Skeletal muscle cell (primary cell): ENCODE measurements around the gene ZNF766.
"Not testable (repeated sequence)": the region's sequence is repeated elsewhere in the genome, so short reads cannot be mapped to it uniquely, and the experiment has no call there.

Source experiments
- DNase-seq: peaks from one replicate; pipeline ENCODE4 v3.0.0-alpha.2; 2010; ENCODE audit warnings: low read depth
- H3K4me3 ChIP-seq: 2 replicates; pipeline ENCODE4 v1.5.1; 2011; ENCODE audit warnings: low read depth, mild to moderate bottlenecking, control low read depth, low read length, moderate library complexity

Gene ZNF766

DNA sequence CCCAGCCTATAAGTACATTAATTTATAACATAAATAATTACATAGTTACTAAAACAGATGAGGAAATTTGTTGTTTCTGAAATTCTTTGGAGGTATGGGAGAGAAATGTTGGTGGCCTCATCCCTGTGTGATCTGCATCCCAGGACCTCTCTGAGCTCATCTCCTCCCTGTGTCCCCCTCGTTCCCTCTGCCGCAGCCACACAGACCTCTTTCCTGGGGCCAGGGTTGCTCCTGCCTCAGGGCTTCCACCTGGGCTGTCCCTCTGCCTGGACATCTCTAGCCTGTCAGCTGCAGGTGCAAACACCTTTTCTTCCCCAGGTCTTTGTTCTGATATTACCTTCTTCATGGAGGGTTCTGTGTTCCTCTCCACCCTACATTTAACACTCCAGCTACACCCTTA lies 3.9 kb downstream of the ZNF766 start:
- DNase-seq, result no peak
- no peak overlapping the region for H3K4me3 ChIP-seq

DNA sequence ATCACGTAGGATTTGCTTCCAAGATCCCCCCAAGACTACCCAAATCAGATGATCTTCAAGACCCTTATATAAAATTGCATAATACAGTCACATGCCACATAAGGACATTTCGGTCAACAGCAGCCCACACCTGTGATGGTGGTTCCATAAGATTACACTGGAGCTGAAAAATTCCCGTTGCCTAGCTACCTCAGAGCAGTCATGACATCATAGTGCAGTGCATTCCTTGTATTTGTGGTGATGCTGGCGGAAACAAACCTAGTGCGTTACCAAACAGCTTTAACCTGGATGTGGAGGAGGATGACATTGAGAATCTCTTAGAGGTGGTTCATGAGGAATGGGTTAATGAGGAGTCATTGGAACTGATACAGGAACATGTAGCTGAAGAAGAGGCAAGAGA lies 4.8 kb downstream of the ZNF766 start:
- DNase-seq, result no peak
- no peak overlapping the region for H3K4me3 ChIP-seq

DNA sequence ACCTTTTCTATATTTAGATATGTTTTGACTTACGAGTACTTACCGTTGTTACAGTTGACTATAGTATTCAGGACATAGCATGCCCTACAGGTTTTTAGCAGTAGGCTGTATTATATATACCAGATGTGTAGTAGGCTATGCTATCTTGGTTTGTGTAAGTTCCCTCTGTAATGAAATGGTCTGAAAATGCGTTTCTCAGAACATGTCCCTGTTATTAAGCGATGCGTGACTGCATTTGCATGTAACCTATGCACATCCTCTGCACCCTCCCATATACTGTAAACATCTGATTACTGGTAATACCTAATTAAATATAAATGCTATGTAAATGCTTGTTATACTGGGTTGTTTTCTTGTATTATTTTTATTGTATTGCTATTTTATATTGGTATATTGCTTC lies 6.6 kb downstream of the ZNF766 start:
- no peak for DNase-seq
- no peak overlapping the region for H3K4me3 ChIP-seq

DNA sequence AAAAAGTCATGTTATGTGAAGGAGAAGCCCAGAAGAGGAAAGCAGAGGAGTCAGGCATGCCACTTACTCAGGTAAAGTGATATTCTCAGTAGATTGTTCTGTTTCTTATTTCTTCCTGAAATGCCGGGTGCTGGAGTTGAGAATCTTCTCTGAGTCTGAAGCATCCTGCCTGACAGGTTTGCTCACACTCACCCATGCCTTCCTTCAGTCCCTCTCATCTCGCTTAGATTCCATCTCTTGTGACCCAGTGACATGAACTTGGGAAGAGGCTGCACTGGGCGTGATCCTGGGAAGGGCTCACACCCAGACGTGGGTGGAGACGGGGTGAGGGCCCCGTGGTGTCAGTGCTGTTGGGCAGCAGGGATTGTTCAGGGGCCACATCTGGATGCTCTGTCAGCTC lies 8.1 kb downstream of the ZNF766 start:
- H3K4me3 ChIP-seq, result no peak overlapping the region
- no peak for DNase-seq

DNA sequence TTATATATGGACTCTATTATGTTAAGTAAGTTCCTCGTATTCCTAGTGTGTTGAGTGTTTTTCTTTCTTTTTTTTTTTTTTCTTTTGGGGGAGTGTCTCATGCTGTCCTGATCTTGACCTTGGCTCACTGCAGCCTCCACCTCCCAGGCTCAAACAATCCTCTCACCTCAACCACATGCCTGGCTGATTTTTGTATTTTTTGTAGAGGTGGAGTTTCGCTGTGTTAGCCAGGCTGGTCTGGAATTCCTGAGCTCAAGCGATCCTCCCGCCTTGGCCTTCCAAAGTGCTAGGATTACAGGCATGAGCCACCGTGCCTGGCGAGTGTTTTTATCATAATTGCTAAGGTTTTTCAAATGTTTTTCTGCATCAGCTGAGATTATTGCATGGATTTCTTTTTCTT lies 16.9 kb downstream of the ZNF766 start:
- no peak overlapping the region for H3K4me3 ChIP-seq
- no peak for DNase-seq

DNA sequence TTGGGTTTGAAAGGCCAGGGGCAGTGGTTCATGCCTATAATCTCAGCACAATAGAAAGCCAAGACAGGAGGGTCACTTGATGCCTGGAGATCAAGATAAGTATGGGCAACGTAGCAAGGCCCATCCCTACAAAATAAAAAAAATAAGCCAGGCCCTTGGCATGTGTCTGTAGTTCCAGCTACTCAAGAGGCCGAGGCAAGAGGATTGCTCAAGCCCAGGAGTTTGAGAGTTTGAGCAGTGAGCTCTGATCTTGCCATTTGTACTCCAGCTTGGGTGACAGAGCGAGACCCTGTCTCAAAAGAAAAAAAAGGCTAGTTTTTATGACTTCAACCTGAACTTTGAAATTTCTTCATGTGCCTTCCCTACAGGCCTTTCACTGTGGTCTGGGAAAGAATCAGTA lies 22.4 kb downstream of the ZNF766 start:
- DNase-seq, result no peak
- no peak overlapping the region for H3K4me3 ChIP-seq

DNA sequence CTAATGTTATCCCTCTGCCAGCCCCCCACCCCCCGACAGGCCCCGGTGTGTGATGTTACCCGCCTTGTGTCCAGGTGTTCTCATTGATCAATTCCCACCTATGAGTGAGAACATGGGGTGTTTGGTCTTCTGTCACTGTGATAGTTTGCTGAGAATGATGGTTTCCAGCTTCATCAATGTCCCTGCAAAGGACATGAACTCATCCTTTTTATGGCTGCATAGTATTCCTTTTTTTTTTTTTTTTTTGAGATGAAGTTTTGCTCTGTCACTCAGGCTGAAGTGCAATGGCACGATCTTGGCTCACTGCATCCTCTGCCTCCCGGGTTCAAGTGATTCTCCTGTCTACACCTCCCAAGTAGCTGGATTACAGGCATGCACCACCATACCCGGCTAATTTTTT lies 23.6 kb downstream of the ZNF766 start:
- not testable (repeated sequence) for DNase-seq, H3K4me3 ChIP-seq

DNA sequence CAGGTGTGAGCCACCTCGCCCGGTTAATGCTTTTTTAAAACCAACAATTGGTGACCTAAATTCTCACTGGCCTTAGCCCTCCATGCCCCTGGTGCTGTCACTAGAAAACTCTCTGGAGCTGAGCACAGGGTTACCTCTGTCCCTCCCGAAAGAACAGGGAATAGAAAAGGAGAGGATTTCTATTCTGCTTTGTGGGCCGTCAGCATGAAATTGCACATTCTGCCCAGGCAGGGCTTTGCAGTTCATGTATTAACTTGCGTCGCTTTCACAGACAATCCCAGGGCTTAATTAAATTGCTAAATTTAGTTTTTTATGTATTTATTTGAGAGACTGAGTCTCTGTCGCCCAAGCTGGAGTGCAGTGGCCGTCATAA lies 27.0 kb downstream of the ZNF766 start:
- peak overlapping the region; percentile 97 for H3K4me3 ChIP-seq
- no peak for DNase-seq

DNA sequence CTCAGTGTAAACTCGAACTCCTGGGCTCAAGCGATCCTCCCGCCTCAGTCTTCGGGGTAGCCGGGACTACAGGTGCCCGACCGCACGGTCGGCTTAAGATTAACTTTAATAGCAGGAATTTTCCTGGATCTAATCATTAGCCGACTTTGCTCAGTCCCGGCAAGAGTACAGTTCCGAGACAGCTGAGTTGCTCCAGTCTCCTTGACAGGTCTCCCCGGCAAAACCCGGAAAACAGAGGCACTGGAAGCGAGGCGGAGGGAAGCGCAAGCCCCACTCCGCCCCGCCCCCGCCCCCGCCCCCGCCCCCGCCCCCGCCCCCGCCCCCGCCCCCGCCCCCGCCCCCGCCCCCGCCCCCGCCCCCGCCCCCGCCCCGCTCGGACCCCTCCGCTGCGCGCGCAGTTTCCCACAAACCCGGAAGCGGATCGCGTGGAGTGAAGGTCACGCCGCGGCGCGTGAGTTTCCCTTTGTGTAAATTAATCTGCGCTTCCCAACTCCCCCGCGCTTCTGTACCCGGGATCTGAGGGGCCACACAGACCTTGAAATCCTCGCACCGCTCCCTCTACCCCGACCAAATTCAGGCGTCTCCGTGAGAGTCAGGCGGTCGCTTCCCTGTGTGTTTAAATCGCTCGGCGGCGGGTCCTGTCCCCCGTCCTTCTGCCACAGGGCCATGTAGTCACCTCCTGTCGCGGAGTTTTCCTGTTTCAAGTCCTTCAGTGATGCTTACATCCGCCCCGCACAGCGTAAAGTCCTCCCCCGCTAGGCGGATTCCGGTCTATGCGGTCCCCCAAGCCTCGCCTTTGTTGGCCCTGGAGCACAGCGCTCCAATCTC lies 27.6 kb downstream of the ZNF766 start, which contains the start of gene ZNF480:
Gene ZNF480 (plus strand): TSS at position 397 of the 828 bp plus-strand sequence. CDS start 3,244 bp downstream, outside the sequence.
- peak within 1 kb of the TSS; percentile 97 for H3K4me3 ChIP-seq

DNA sequence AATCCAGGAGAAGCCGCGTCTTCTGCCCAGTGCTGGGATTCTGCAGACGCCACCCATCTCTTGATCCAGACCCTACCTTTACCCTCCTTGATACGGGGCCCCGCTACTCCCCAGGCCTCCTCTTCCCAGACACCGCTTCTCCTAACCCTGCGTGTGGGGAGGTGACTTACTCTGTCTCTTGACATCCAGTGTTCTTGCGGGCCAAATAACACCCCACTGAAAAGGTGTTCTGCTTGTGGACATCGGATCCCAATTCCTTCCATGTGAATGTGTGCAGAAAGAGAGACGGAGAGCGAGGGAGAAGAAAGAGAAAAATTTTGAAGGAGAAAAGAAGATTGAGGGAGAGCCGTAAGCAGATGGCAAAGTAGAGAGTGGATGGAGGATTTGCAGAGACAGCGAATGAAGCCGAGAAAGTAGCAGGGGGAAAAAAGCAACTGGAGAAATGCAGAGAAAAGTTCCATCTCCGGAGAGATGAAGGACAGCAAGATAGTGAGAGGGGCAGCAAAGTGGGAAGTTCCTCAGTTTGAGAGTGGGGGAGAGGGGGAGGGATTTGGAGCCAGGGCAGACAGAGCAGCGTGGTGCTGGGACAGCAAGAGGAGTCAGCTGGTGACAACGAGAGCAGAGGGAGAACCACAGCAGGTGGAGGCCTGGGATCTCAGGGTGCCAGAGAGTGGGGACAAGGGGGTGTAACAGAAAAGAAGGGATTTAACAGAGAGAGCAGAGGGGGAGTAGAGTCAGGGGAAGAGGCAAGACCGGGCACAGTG lies 28.4 kb downstream of the ZNF766 start:
- no peak for DNase-seq
- peak overlapping the region; percentile 97 for H3K4me3 ChIP-seq

More for the DNA sequence above, 27.6 kb downstream of the ZNF766 start, which contains the start of gene ZNF480:
- DNase-seq, result peak; percentile 31

DNA sequence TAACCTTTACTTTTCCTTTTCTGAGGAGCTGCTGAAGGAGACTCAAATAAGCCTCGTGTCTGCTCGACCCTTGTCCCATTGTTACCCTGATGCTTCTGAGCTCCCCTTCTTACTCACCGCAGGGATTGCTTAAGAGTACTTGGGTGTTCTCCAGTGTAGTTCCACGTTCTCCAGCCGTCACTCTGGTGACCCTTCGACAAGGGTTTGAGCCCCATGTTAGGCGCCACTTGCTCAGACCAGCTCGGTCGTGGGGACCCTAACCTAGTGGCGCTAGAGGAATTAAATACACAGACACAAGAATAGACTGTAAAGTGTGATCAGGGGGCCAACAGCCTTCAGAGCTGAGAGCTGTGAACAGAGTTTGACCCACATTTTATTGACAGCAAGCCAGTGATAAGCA lies 37.9 kb downstream of the ZNF766 start:
- DNase-seq, result no peak
- H3K4me3 ChIP-seq, result no peak overlapping the region

DNA sequence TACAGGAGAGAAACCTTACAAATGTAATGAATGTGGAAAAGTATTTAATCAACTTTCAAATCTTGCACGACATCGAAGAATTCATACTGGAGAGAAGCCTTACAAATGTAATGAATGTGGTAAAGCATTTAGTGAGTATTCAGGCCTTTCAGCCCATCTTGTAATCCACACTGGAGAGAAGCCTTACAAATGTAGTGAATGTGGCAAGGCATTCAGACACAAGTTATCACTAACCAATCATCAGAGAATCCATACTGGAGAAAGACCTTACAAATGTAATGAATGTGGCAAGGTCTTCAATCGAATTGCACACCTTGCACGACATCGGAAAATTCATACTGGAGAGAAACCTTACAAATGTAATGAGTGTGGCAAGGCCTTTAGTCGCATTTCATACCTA lies 53.0 kb downstream of the ZNF766 start:
- H3K4me3 ChIP-seq, result no peak overlapping the region
- no peak for DNase-seq

DNA sequence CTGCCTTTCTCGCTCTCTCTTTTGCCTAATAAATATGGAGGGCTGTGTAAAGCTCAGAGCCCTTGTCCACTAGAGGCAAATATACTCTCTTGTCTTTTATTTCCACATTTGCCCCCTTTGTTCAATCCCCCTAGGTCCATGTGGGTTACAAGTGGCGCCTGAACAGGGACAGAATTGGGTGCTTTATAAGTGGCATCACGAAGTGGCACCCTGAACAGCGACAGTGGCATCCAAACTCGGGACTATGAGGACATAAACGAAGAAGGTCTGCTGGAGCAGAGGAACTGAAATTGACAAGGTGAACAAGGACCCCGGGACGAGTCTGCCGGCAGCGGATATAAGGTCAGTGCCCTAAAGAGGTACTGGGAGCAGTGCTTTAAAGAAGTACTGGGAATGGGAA lies 62.4 kb downstream of the ZNF766 start:
- no peak for DNase-seq
- no peak overlapping the region for H3K4me3 ChIP-seq

DNA sequence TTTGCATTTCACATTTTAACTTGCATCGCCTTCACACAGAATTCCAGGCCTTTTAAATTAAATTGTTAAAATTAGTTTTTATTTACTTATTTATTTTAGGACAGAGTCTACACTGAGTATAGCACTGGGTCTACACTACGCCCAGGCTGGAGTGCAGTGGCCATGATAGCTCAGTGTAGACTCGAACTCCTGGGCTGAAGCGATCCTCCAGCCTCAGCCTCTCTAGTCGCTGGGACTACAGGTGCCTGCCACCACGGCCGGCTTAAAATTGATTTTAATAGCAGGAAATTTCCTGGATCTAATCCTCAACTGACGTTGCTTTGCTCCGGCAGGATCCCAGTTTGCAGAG lies 66.4 kb downstream of the ZNF766 start:
- peak overlapping the region; percentile 94 for H3K4me3 ChIP-seq
- DNase-seq, result no peak

DNA sequence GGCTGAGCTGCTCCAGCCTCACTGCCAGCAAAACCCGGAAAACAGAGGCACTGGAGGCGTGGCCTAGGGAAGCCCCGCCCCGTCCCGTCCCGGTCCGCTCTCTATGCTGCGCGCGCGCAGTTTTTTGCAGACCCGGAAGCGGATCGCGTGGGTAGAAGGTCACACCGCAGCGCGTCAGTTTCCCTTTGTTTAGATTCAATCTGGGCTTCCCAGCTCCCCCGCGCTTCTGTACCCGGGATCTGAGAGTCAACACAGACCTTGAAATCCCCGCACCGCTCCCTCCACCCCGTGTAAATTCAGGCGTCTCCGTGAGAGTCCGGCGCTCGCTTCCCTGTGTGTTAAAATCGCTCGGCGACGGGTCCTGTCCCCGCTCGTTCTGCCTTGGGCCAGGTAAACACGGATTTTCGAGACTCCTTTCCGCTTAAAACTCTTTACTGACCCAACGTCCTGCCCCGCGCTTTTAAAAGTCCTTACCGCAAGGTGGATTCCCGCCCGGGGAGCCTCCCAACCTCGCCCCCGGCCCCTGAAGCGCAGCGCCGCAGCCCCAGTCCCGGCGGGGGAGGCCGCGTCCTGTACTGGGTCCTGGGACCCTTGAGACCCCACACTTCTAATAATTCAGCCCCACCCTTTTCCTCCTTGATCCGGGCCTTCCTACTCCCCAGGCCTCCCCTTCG lies 66.9 kb downstream of the ZNF766 start, which contains the start of gene ZNF610:
Gene ZNF610 (plus strand): TSS at position 127 of the 674 bp plus-strand sequence. CDS start 12,930 bp downstream, outside the sequence.
- H3K4me3 ChIP-seq, result peak within 1 kb of the TSS; percentile 94
- peak; percentile 53 for DNase-seq

DNA sequence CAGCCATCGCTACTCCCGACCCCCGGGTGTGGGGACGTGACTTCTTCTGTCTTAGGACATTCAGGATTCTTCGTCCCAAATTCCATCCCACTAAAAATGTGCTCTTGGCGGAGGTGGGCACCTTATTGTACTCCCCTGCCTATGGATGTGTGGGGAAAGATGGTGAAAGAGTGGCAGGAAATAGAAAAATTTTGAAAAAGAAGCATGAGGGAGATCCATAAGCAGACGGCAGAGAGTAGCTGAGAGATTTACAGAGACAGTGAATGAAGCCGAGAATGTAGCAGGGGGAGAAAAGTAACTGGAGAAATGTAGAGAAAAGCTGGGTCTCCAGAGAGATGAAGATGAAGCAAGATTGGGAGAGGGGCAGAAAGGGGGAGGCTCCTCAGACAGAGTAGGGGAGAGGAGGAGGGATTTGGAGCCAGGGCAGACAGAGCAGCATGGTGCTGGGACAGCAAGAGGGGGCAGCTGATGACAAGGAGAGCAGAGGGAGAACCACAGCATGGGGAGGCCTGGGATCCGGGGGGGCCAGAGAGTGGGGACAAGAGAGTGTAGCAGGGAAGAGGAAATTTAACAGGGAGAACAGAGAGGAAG lies 67.5 kb downstream of the ZNF766 start:
- peak; percentile 18 for DNase-seq
- H3K4me3 ChIP-seq, result peak overlapping the region; percentile 94

DNA sequence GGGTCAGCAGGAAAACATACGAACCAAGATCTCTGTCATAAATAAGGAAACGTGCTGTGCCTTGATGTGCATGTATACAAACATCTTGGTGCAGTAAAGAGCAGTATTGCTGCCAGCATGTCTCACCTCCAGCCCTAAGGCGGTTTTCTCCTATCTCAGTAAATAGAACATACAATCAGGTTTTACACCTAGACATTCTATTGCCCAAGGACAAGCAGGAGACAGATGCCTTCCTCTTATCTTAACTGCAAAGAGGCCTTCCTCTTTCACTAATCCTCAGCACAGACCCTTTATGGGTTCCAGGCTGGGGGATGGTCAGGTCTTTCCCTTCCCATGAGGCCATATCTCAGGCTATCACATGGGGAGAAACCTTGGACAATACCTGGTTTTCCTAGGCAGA lies 69.6 kb downstream of the ZNF766 start:
- DNase-seq, H3K4me3 ChIP-seq: not testable (repeated sequence)

DNA sequence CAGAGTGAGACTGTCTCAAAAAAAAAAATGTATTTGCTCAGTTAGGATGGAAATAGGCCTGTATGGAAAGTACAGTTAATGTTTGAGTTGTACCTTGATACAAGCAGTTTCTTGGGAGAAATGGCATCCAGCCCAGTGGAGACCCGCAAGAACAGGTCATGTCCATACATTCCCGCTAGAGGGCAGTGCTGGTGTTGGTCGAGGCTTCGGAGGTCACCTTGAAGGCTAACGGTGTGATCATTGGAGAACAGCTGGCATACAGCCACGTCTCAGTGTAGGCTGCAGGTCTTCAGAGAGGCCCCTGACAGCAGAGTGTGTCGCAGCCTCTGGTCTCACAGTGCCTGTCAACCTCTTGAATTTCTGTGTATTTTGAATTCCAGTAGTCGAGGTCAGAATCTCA lies 74.2 kb downstream of the ZNF766 start:
- DNase-seq, result no peak
- no peak overlapping the region for H3K4me3 ChIP-seq

DNA sequence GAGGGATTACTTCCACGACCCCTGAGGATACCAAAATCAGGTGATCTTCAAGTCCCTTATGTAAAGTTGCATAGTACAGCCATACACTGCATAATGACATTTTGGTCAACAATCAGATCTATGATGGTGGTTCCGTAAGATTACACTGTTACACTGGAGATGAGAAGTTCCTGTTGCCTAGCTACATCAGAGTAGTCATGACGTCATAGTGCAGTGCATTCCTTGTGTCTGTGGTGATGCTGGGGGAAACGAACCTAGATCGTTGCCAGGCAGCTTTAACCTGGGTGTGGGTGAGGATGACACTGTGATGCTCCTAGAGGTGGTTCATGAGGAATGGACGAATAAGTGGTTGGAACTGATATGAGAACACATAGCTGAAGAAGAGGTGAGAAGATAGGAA lies 75.8 kb downstream of the ZNF766 start:
- no peak overlapping the region for H3K4me3 ChIP-seq
- DNase-seq, result no peak
